Gastroesophageal sphincter (tissue), 4 donors: Measurements from ENCODE around the gene YES1. TPM values are rescaled to one million over a fixed set of nuclear protein-coding genes. Genes with fewer than 3 reads are reported as not detected.

Experiments used
- ATAC-seq: fragments of 150-250 bp; one replicate; pipeline ENCODE4 v1.9.1; 2016; ENCODE audit warnings: mild to moderate bottlenecking, moderate library complexity
- H3K27ac ChIP-seq, 4 donors: fragments of 200-600 bp; sonication (generic) in 3 of 4; 1 replicate in 3 of 4; 2 replicates in 1 of 4; pipeline ENCODE4 v1.5.1; 2016 to 2019
- H3K27me3 ChIP-seq: fragments of 200-600 bp; sonication (generic); one replicate; pipeline ENCODE4 v1.5.1; 2019
- H3K36me3 ChIP-seq, 2 donors: fragments of 200-600 bp; sonication (generic); one replicate each; pipeline ENCODE4 v1.5.1; 2019; ENCODE audit warnings: control low read depth in 1 of 2
- H3K4me1 ChIP-seq, 3 donors: fragments of 200-600 bp; sonication (generic); 1 replicate in 2 of 3; 2 replicates in 1 of 3; pipeline ENCODE4 v1.5.1; 2016 to 2019; ENCODE audit warnings: control low read depth in 2 of 3
- H3K4me3 ChIP-seq, 2 donors: fragments of 200-600 bp; sonication (generic); one replicate each; pipeline ENCODE4 v1.5.1; 2019; ENCODE audit warnings: mild to moderate bottlenecking in 1 of 2, moderate library complexity in 1 of 2
- H3K9me3 ChIP-seq, 3 donors: fragments of 200-600 bp; sonication (generic); one replicate each; pipeline ENCODE4 v1.5.1; 2017 to 2019; ENCODE audit warnings: control low read depth in 2 of 3
- CTCF ChIP-seq, 4 experiments: fragments of 200-600 bp in 2 of 4; fragments of 450-650 bp in 2 of 4; sonication (generic) in 1 of 4; IDR thresholded peaks; one replicate each; pipeline ENCODE4 v1.5.1; 2017 to 2019; ENCODE audit warnings: antibody characterized with exemption in 4 of 4, mild to moderate bottlenecking in 2 of 4, moderate library complexity in 2 of 4
- EP300 ChIP-seq: sonication (generic); formaldehyde crosslinking; IDR thresholded peaks from one replicate; pipeline ENCODE4 v1.6.1; 2017; ENCODE audit warnings: antibody characterized with exemption, mild to moderate bottlenecking
- POLR2A ChIP-seq, 2 donors: fragments of 450-650 bp; IDR thresholded peaks; one replicate each; pipeline ENCODE4 v1.6.1; 2017; ENCODE audit warnings: antibody characterized with exemption in 2 of 2, mild to moderate bottlenecking in 2 of 2, moderate library complexity in 1 of 2
- POLR2AphosphoS5 ChIP-seq: sonication (generic); formaldehyde crosslinking; IDR thresholded peaks from one replicate; pipeline ENCODE4 v1.6.1; 2017; ENCODE audit warnings: antibody characterized with exemption
- WGBS, 2 donors: methylation state at CpG; one replicate each; pipeline ENCODE4 v1.1.5; 2018; ENCODE audit warnings: low coverage in 1 of 2; 5-methylcytosine and 5-hydroxymethylcytosine counted together
- total RNA-seq, 4 donors: library from RNA; depleted of rRNA; stranded (reverse); fragments of >200 nt; gene quantifications; one replicate each; pipeline ENCODE4 v1.1.0, GENCODE V29; 2016

The YES1 gene
- total RNA-seq, 4 donors from 2014 or later: 84.1 to 127 (median 96.8) TPM

- ATAC-seq: no peak
- no peaks in the 10 kb centered on the region for H3K9me3 ChIP-seq
- peaks cover 0 to 10% (median 0%) of the 10 kb centered on the region in 3 donors for H3K4me1 ChIP-seq
- H3K27ac ChIP-seq: no peak overlapping the region
- H3K36me3 ChIP-seq: no peaks in the 10 kb centered on the region
- H3K4me3 ChIP-seq: no peak overlapping the region
- 85 to 87% methylated on average over 6 of the region's 6 CpGs for WGBS, 2 donors
- TF ChIP-seq EP300 (no peak), POLR2A (IDR thresholded peaks at IDR 0.05) (no peak), POLR2AphosphoS5 (no peak), CTCF (IDR thresholded peaks at IDR 0.05) (no peak)
- H3K27me3 ChIP-seq: peaks cover 21% of the 10 kb centered on the region
Measured at GRCh38 chr18:829432-829831, 17.4 kb upstream of the YES1 start.

GRCh38 chr18:827093-827677 is 15.1 kb upstream of the YES1 start:
- Histone ChIP-seq H3K4me1 (peaks cover 0 to 10% (median 0%) of the 10 kb centered on the region in 3 donors), H3K36me3 (no peaks in the 10 kb centered on the region), H3K27me3 (peaks cover 10% of the 10 kb centered on the region), H3K4me3 (no peak overlapping the region), H3K27ac (no peak overlapping the region), H3K9me3 (no peaks in the 10 kb centered on the region)
- ATAC-seq: no peak
- WGBS, 2 donors: 76 to 86% methylated on average over 3 to 4 of the region's 6 CpGs
- no peak for TF ChIP-seq CTCF (IDR thresholded peaks at IDR 0.05)
- TF ChIP-seq POLR2AphosphoS5: no peak
- no peak for TF ChIP-seq EP300
- TF ChIP-seq POLR2A (IDR thresholded peaks at IDR 0.05): no peak

- 86 to 92% methylated on average over 6 of the region's 6 CpGs for WGBS, 2 donors
- no peaks in the 10 kb centered on the region for H3K9me3 ChIP-seq
- H3K36me3 ChIP-seq: no peaks in the 10 kb centered on the region
- H3K27me3 ChIP-seq: no peaks in the 10 kb centered on the region
- TF ChIP-seq CTCF (IDR thresholded peaks at IDR 0.05) (no peak), EP300 (no peak)
- ATAC-seq: no peak
- no peak overlapping the region for H3K27ac ChIP-seq
- peaks cover 0 to 8% (median 0%) of the 10 kb centered on the region in 3 donors for H3K4me1 ChIP-seq
- no peak overlapping the region for H3K4me3 ChIP-seq
Measured at GRCh38 chr18:825891-826585, 14.0 kb upstream of the YES1 start.

- TF ChIP-seq POLR2A (IDR thresholded peaks at IDR 0.05) (no peak), CTCF (IDR thresholded peaks at IDR 0.05) (no peak)
- H3K27ac ChIP-seq: no peak overlapping the region
- H3K27me3 ChIP-seq: no peaks in the 10 kb centered on the region
- no peaks in the 10 kb centered on the region for H3K9me3 ChIP-seq
- no peaks in the 10 kb centered on the region for H3K36me3 ChIP-seq
- no peak for ATAC-seq
- H3K4me1 ChIP-seq: no peaks in the 10 kb centered on the region
- H3K4me3 ChIP-seq: no peak overlapping the region
- WGBS, 2 donors: 61 to 65% methylated on average over 2 of the region's 2 CpGs
Measured at GRCh38 chr18:824179-824578, 12.1 kb upstream of the YES1 start.

GRCh38 chr18:820591-821165 is 8.6 kb upstream of the YES1 start:
- 27 to 33% methylated on average over 4 of the region's 4 CpGs for WGBS, 2 donors
- H3K36me3 ChIP-seq: no peaks in the 10 kb centered on the region
- no peak for ATAC-seq
- no peaks in the 10 kb centered on the region for H3K4me1 ChIP-seq
- H3K4me3 ChIP-seq: no peak overlapping the region
- no peak for TF ChIP-seq POLR2AphosphoS5
- no peak for TF ChIP-seq POLR2A (IDR thresholded peaks at IDR 0.05)
- no peak for TF ChIP-seq CTCF (IDR thresholded peaks at IDR 0.05)
- no peak for TF ChIP-seq EP300
- no peaks in the 10 kb centered on the region for H3K27me3 ChIP-seq
- no peak overlapping the region for H3K27ac ChIP-seq
- no peaks in the 10 kb centered on the region for H3K9me3 ChIP-seq
